Endothelial cell (in vitro differentiated cells): Measurements from ENCODE around the gene CCDC85C. TPM values are rescaled to one million over a fixed set of nuclear protein-coding genes. Genes with fewer than 3 reads are reported as not detected.
A peak's percentile ranks its signal among the peaks of the same experiment; 100 is the strongest.

Experiments
- DNase-seq: peaks from one replicate; pipeline ENCODE4 v3.0.0; 2021; ENCODE audit warnings: low spot score
- H3K27ac Mint-ChIP-seq: one replicate; pipeline ENCODE4 v1.8.0; 2021; ENCODE audit warnings: mixed read lengths, inconsistent platforms; ENCODE audit not compliant: unreplicated experiment
- H3K27me3 Mint-ChIP-seq: one replicate; pipeline ENCODE4 v1.8.0; 2021; ENCODE audit warnings: mild to moderate bottlenecking, moderate library complexity, mixed read lengths, inconsistent platforms; ENCODE audit not compliant: unreplicated experiment
- H3K36me3 Mint-ChIP-seq: one replicate; pipeline ENCODE4 v1.8.0; 2021; ENCODE audit warnings: mild to moderate bottlenecking, low read depth, mixed read lengths, inconsistent platforms; ENCODE audit not compliant: unreplicated experiment
- H3K4me1 Mint-ChIP-seq: one replicate; pipeline ENCODE4 v1.8.0; 2021; ENCODE audit warnings: mild to moderate bottlenecking, mixed read lengths, inconsistent platforms; ENCODE audit not compliant: unreplicated experiment
- H3K4me3 Mint-ChIP-seq: one replicate; pipeline ENCODE4 v1.8.0; 2021; ENCODE audit warnings: mild to moderate bottlenecking, mixed read lengths, inconsistent platforms; ENCODE audit not compliant: unreplicated experiment
- H3K9me3 Mint-ChIP-seq: one replicate; pipeline ENCODE4 v1.8.0; 2021; ENCODE audit warnings: mixed read lengths, inconsistent platforms; ENCODE audit not compliant: unreplicated experiment
- total RNA-seq: library from RNA; stranded (reverse); fragmentation: NEBNext Ultra II Directional; extraction: Animal tissue kit (Norgen Biotek cat#: 25700); gene quantifications from one replicate; pipeline ENCODE4 v1.2.1, GENCODE V29; 2021; ENCODE audit not compliant: unreplicated experiment
- TF ChIP-seq, protein P1 (sequence below): fragments of 200-600 bp; sonication (generic); IDR thresholded peaks from one replicate; pipeline ENCODE4 v1.5.0; 2021; ENCODE audit warnings: antibody characterized with exemption; ENCODE audit not compliant: unreplicated experiment

The CCDC85C gene
- total RNA-seq, 1 donor from 2014 or later = 42.1 TPM

DNA sequence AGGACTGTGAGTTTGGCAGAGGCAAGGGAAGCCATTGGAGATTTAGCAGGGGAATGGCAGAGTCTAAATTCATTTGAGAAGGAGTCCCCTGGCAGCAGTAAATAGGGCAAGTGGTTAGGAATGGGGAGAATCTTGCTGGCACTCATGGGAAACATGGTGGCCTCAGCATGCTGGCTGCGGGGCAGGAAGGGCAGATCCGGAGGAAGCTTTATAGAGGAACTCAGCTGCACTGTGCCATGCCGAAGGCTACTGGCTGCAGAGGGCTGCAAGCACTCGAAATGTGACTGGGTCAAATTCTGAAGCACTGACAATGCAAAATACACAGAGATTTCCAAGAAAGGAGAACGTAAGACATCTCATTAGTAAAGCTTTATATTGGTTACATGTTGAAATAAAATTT lies 98.9 kb downstream of the CCDC85C start:
- TF ChIP-seq, protein P1, sequence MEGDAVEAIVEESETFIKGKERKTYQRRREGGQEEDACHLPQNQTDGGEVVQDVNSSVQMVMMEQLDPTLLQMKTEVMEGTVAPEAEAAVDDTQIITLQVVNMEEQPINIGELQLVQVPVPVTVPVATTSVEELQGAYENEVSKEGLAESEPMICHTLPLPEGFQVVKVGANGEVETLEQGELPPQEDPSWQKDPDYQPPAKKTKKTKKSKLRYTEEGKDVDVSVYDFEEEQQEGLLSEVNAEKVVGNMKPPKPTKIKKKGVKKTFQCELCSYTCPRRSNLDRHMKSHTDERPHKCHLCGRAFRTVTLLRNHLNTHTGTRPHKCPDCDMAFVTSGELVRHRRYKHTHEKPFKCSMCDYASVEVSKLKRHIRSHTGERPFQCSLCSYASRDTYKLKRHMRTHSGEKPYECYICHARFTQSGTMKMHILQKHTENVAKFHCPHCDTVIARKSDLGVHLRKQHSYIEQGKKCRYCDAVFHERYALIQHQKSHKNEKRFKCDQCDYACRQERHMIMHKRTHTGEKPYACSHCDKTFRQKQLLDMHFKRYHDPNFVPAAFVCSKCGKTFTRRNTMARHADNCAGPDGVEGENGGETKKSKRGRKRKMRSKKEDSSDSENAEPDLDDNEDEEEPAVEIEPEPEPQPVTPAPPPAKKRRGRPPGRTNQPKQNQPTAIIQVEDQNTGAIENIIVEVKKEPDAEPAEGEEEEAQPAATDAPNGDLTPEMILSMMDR = no peak
- H3K27ac Mint-ChIP-seq = no peak overlapping the region
- DNase-seq = no peak

DNA sequence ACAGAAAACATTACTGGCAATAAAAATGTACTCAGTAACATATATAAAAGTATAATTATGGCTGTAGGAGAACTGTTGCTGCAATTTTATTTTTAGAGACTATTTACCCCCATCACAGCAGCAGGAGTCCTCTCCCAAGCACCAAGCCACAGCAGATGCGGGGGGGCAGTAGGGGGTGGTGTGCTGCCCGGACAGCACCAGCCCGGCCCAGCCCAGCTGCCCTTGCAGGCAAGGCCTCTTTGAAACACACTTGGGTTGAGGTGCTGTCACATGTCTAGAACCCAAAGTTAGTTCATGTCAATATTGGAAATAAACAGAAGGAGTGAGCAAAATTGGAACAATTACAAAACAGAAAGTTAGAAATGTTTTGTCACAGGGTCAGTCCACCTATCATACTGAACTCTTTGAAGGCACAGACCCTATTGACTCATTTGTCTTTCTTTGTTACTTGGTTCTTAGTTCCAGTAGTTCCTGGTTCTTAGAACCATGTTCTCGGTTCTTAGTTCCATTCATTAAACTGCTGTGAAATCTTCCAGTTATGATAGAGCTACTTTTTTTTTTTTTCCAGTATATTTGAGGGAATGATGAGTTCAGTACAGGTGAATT lies 100.1 kb downstream of the CCDC85C start:
- no peak for DNase-seq
- Mint-ChIP-seq H3K4me1 (peaks cover 8% of the 10 kb centered on the region), H3K4me3 (no peak overlapping the region), H3K27me3 (peaks cover 14% of the 10 kb centered on the region), H3K27ac (no peak overlapping the region), H3K36me3 (peaks cover 57% of the 10 kb centered on the region), H3K9me3 (no peaks in the 10 kb centered on the region)
- TF ChIP-seq, protein P1 = no peak

More for the DNA sequence above, 98.9 kb downstream of the CCDC85C start:
- Mint-ChIP-seq H3K9me3 (no peaks in the 10 kb centered on the region), H3K36me3 (peaks cover 63% of the 10 kb centered on the region), H3K4me3 (peak overlapping the region; percentile 28), H3K4me1 (peaks cover 8% of the 10 kb centered on the region), H3K27me3 (peaks cover 24% of the 10 kb centered on the region)

DNA sequence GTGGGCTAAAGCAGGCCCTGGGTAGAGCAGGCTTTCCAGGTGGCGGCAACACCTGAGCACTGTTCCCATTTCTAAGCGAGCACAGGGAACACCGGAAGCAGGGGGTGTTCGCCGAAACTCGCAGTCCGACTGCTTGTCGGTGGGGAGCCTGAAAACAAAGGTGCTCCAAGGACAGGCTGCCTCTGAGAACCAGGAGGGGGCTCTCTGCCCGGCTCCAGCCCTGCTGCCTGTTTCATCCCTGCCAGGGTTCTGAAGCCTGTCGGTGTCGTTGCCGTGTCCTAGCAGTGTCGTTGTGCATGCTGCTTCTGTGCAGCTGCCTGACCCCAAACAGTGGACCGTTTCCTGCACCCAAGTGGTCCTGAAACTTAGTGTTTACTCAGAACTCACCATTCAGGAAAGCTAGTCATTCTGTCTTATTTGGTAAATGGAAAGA lies 101.0 kb downstream of the CCDC85C start:
- DNase-seq = no peak
- peak overlapping the region; percentile 42 for H3K4me3 Mint-ChIP-seq
- H3K4me1 Mint-ChIP-seq = peaks cover 8% of the 10 kb centered on the region
- H3K36me3 Mint-ChIP-seq = peaks cover 49% of the 10 kb centered on the region
- no peak overlapping the region for H3K27ac Mint-ChIP-seq
- H3K9me3 Mint-ChIP-seq = no peaks in the 10 kb centered on the region
- TF ChIP-seq, protein P1 = no peak
- peaks cover 9% of the 10 kb centered on the region for H3K27me3 Mint-ChIP-seq

DNA sequence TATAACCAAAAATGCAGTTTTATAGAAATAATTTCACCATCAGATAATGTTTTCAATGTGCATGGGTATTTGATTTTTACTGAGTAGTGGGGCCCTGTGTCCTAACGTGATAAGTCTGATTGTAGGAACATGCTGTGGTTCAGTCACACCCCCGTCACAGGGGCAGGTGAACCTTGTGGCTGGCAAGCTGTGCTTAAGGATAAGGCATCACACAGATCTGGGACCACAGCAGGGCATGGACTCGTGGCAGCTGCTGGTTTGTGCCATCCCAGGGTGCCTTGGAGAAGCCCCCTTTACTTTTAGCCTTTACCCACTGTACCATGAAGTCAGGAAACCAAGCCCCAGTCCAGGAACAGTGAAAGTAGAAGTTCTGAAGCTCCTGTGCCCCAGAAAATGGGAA lies 106.1 kb downstream of the CCDC85C start:
- TF ChIP-seq, protein P1 = no peak
- Mint-ChIP-seq H3K27ac (no peak overlapping the region), H3K27me3 (no peaks in the 10 kb centered on the region), H3K36me3 (peaks cover 28% of the 10 kb centered on the region), H3K9me3 (no peaks in the 10 kb centered on the region), H3K4me3 (no peak overlapping the region), H3K4me1 (peaks cover 3% of the 10 kb centered on the region)
- DNase-seq = no peak

DNA sequence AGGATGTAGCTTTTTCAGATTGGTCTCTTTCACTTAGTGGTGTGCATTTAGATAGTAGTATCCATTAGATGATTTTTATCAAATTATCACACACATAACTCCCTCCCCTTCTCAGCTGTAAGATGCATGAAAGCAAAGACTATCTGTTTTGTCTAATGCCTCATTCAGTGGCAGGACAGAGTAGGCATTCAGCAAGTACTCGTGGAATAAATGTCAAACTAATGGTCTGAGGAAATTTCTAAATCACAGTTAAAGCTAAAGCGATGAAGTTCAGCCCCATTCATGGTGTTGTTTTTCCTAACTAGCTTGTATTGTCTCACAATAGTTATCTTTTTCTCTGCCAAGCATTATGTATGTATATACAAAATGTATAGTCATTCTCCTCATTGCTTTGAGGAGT lies 106.7 kb downstream of the CCDC85C start:
- DNase-seq = no peak
- Mint-ChIP-seq H3K4me1 (no peaks in the 10 kb centered on the region), H3K9me3 (no peaks in the 10 kb centered on the region), H3K4me3 (no peak overlapping the region), H3K27ac (no peak overlapping the region), H3K27me3 (no peaks in the 10 kb centered on the region), H3K36me3 (peaks cover 23% of the 10 kb centered on the region)
- TF ChIP-seq, protein P1 = no peak
